ENCODE measurements around the gene PRKCA. TPM values are rescaled to one million over a fixed set of nuclear protein-coding genes. Genes with fewer than 3 reads are reported as not detected.
A peak's percentile ranks its signal among the peaks of the same experiment; 100 is the strongest.
"Not testable (repeated sequence)": the region's sequence is repeated elsewhere in the genome, so short reads cannot be mapped to it uniquely, and the experiment has no call there.

Gene PRKCA
- total RNA-seq, 4 donors from 2014 or later: 9.6 to 15.5 (median 11.1) TPM

DNA sequence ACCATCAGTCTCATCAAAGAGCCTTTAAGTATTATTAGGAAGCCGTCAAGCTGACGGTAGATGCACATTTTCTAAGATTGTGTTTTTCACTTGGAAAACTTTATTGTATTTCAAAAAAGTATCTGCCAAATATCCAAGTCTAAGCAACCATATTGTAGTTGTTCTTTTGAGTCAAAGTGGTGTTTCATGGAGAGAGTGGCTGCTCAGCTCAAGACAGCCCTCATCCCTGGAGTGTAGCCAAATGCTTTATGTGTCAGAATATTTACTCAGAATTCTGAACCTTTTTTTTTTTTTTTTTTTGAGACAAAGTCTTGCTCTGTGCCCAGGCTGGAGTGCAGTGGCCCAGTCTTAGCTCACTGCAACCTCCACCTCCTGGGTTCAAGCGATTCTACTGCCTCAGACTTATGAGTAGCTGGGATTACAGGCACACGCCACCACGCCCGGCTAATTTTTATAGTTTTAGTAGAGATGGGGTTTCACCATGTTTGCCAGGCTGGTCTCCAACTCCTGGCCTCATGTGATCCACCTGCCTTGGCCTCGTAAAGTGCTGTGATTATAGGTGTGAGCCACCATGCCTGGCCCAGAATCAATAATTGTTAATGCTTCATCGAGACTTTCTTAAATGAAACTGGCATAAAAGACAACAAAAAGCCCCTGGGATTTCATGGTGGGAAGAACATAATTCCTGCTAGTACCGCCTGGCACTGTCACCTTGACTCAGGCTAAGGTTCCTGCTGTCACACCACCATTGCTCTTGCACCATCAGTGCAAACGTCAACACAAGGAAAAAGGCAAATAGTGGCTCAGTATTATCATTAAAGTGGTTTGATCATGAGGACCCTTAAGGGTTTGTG lies 45.5 kb downstream of the PRKCA start:
- TF ChIP-seq, protein P1, sequence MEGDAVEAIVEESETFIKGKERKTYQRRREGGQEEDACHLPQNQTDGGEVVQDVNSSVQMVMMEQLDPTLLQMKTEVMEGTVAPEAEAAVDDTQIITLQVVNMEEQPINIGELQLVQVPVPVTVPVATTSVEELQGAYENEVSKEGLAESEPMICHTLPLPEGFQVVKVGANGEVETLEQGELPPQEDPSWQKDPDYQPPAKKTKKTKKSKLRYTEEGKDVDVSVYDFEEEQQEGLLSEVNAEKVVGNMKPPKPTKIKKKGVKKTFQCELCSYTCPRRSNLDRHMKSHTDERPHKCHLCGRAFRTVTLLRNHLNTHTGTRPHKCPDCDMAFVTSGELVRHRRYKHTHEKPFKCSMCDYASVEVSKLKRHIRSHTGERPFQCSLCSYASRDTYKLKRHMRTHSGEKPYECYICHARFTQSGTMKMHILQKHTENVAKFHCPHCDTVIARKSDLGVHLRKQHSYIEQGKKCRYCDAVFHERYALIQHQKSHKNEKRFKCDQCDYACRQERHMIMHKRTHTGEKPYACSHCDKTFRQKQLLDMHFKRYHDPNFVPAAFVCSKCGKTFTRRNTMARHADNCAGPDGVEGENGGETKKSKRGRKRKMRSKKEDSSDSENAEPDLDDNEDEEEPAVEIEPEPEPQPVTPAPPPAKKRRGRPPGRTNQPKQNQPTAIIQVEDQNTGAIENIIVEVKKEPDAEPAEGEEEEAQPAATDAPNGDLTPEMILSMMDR (IDR thresholded peaks at IDR 0.05): no peak
- DNase-seq (ENCODE audit: low spot score in 2 of 2): no peak
- intact Hi-C loops (cut with DNase I; ENCODE audit: low total_unique reads): no loop called here
- 74 to 89% methylated on average over 10 of the region's 10 CpGs for WGBS, 2 donors
- no peak overlapping the region for H3K4me3 ChIP-seq (ENCODE audit: low read depth, poor library complexity, severe bottlenecking)

DNA sequence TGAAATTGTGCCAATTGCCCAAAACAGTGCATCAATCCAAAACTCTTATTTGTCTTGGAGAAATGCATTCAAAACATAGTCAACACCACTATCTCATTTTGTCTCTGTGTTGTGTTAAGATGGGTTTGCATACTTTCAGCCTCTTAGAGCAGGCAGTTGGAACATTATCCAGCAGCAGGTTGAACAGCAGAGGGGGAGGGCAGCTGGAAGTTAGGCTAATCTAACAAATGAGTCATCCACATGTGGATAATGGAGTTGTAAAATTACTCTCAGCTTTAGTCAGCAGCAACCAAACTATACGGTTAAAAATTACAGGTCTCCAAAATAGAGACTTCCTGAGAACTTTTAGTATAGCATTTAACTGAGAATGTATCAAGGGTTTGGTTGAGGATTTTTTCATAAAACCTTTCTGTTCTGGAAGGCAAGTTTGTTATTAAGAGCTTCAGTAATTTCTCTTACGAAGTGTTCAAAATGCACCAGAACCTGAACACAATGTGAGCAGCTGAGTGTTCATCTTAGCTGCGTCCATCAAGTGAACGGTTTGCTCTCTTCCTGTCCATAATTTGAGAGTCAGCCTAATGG lies 46.3 kb downstream of the PRKCA start:
- intact Hi-C loops (cut with DNase I; ENCODE audit: low total_unique reads): no loop called here
- no peak overlapping the region for H3K4me3 ChIP-seq (ENCODE audit: low read depth, poor library complexity, severe bottlenecking)
- no peak for DNase-seq (ENCODE audit: low spot score in 2 of 2)
- TF ChIP-seq POLR2A (IDR thresholded peaks at IDR 0.05): no peak
- TF ChIP-seq, protein P1 (IDR thresholded peaks at IDR 0.05): no peak
- WGBS, 2 donors: 60 to 63% methylated on average over 4 of the region's 4 CpGs

DNA sequence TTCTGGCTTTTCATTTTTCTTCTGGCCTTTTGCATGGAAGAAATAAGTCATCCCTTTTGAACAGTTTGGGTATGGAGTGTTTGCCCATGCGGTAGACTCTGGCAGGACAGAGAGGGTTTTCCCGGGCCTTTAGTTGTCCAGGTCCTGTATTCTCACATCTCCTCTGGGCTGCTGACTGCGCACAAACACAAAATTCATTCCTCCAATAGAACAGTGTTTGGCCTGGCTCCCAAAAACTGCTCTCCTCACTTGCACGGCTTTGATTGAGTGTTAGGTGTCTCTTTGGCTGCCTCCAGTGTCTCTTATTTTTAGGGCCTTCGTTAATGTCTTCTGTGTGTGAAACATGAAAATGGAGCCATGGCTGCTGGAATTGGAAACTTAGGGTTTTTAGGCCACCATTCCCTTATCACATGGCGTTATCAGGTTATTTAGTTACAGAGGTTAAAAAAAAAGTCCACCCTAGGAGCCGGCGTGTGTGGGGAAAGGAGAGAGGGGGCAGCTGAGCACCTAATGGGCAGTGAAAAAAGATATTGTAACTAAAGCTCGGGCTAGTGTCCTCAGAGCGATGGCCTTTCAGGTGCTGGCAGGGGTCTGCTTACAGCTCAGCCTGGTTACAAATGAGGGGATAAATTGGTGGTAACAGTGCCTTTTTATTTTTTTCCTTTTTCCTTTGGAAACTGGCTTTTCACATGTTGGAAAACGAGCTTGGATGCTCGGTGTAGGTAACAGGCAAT lies 47.3 kb downstream of the PRKCA start:
- TF ChIP-seq, protein P1 (IDR thresholded peaks at IDR 0.05): no peak
- no peak for TF ChIP-seq POLR2A (IDR thresholded peaks at IDR 0.05)
- no peak overlapping the region for H3K4me3 ChIP-seq (ENCODE audit: low read depth, poor library complexity, severe bottlenecking)
- intact Hi-C loops (cut with DNase I; ENCODE audit: low total_unique reads): no loop called here
- WGBS, 2 donors: 86 to 91% methylated on average over 12 of the region's 12 CpGs
- DNase-seq (ENCODE audit: low spot score in 2 of 2): no peak

DNA sequence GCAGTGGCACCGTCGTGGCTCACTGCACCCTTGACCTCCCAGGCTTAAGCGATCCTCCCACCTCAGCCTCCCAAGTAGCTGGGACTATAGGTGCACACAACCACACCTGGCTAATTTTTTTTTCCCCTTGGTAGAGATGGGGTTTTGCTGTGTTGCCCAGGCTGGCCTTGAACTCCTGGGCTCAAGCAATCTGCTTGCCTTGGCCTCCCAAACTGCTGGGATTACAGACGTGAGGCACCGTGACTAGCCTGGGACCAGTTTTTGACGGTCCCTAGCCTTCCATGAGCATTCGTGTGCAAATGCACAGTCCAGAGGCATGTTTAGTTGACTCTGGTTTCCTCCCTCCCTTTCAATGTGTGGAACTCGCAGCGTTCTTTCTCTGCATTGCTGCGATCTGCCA lies 48.2 kb downstream of the PRKCA start:
- 90 to 94% methylated on average over 10 of the region's 10 CpGs for WGBS, 2 donors

DNA sequence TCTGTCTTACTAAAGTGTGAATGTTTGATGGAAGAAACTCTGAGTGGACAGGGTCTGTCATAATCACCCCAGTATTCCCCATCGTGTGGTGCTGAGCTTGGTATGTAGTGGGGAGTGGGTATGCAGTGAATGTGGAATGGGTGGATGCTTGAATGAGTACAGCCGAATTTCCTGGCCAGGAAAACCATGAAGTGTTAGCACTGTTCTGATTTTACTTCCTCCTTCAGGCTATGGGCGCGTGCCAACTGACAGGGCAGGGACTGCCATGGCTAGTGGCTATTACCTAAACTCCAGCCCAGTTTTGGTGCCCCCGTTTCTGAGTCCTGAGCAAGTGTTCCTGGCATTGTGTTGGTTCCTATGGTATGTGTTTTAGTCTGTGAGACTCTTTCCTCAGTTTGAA lies 48.6 kb downstream of the PRKCA start:
- 42 to 58% methylated on average over 5 of the region's 5 CpGs for WGBS, 2 donors
- peak in 1 of 2 donors; percentile 21 for DNase-seq (ENCODE audit: low spot score in 2 of 2)
- H3K4me3 ChIP-seq (ENCODE audit: low read depth, poor library complexity, severe bottlenecking): no peak overlapping the region
- intact Hi-C loops (cut with DNase I; ENCODE audit: low total_unique reads): no loop called here
- no peak for TF ChIP-seq POLR2A (IDR thresholded peaks at IDR 0.05)
- TF ChIP-seq, protein P1 (IDR thresholded peaks at IDR 0.05): no peak

More for the DNA sequence above, 48.2 kb downstream of the PRKCA start:
- DNase-seq (ENCODE audit: low spot score in 2 of 2); intact Hi-C loops (cut with DNase I; ENCODE audit: low total_unique reads); H3K4me3 ChIP-seq (ENCODE audit: low read depth, poor library complexity, severe bottlenecking): not testable (repeated sequence)

DNA sequence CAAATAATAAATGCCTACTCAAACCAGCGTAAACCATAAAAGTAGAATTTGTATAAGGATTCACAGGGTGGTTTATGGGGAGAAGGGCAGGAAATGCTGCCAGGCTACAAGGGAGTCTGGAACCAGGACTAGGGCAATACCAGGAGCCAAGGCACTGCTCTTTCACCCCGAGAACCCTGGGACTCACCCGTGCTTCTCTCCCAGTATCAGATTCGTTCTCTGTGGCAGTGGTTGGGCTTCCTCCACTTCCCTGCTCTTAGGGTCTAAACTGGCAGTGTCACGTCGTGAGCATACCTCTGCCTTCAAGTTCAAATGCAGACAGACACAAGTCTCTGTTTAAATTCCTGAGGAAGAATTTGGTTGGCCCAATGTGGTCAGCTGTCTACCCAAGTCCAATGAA lies 49.3 kb downstream of the PRKCA start:
- intact Hi-C loops (cut with DNase I; ENCODE audit: low total_unique reads): no loop called here
- WGBS, 2 donors: 77 to 85% methylated on average over 6 of the region's 6 CpGs
- DNase-seq (ENCODE audit: low spot score in 2 of 2): no peak
- no peak overlapping the region for H3K4me3 ChIP-seq (ENCODE audit: low read depth, poor library complexity, severe bottlenecking)
- no peak for TF ChIP-seq POLR2A (IDR thresholded peaks at IDR 0.05)
- TF ChIP-seq, protein P1 (IDR thresholded peaks at IDR 0.05): no peak
